ENCODE results near the gene STX11. TPM values are rescaled to one million over a fixed set of nuclear protein-coding genes. Genes with fewer than 3 reads are reported as not detected.

Gene STX11
- 1.5 and 1.7 TPM in 2 replicates for total RNA-seq

GRCh38 chr6:144149894-144150709, at the start of gene STX11:
TSS of gene STX11 (plus strand) at chr6:144150517. CDS start at chr6:144186628, 36,111 bp downstream.

Other genes starting within 250 kb of the STX11 start
- gene PLAGL1, start 142.3 kb upstream of the STX11 start, total RNA-seq, result 8.4 and 10.4 TPM in 2 replicates
- 211 and 214 TPM in 2 replicates for gene SF3B5, start 54.9 kb upstream of the STX11 start, total RNA-seq
- 19.2 and 39.9 TPM in 2 replicates for gene UTRN, start 134.8 kb downstream of the STX11 start, total RNA-seq